Loucy (cell line): Measurements from ENCODE around the gene SORCS2.

Source experiments
- CTCF ChIP-seq: fragments of 200-600 bp; sonication (generic); conservative IDR thresholded peaks from 2 replicates; pipeline ENCODE4 v1.5.1; 2014; ENCODE audit warnings: mild to moderate bottlenecking, antibody characterized with exemption, low read length
- EZH2phosphoT487 ChIP-seq: fragments of 200-600 bp; IDR thresholded peaks from 2 replicates; pipeline ENCODE4 v1.6.1; 2018; ENCODE audit warnings: antibody characterized with exemption, mild to moderate bottlenecking, moderate library complexity, borderline replicate concordance

DNA sequence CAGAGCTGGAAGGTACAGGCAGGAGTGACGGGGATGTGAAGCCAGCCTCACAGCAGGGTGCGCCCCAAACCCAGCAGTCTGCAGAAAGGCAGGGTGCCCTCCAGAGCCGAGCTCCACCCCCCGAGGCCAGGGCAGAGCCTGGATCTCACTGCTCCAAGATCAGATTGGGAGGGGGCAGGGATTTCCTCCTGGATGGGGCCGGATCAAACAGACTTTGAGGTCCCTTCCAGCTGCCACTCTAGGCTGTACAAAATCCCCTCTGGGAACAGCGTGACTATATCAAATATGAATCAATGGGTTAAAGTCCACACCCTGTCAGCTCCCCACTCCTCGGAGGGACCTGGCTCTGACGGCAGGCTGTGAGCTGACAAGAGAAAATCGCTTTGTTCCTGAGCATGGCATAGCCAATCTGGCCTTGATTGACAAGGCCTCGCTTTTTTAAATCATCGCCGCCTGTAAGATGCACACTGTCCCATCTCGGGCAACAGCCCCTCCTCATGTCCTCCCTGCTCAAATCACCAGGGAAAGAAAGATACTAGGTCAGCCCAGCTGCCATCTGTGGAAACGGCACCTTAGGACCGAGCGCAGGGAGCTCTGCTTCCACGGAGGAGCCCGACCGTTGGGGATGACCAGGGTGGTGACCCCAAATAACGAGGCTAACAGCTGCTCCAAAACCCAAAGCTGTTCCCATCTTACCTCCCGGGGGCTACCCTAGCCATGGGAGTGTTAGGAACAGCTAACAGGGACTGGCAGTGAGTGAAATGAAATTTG lies 202.5 kb downstream of the SORCS2 start:
- TF ChIP-seq CTCF (no peak), EZH2phosphoT487 (no peak)
